Chondrocyte (in vitro differentiated cells): ENCODE measurements around the gene QRFP. TPM values are rescaled to one million over a fixed set of nuclear protein-coding genes. Genes with fewer than 3 reads are reported as not detected.
A peak's percentile ranks its signal among the peaks of the same experiment; 100 is the strongest.

ENCODE experiments used
- DNase-seq: peaks from one replicate; pipeline ENCODE4 v3.0.0; 2021; ENCODE audit warnings: mixed read lengths, low spot score
- H3K27ac Mint-ChIP-seq: one replicate; pipeline ENCODE4 v1.8.0; 2021; ENCODE audit warnings: mild to moderate bottlenecking, moderate library complexity, mixed read lengths; ENCODE audit not compliant: unreplicated experiment
- H3K27me3 Mint-ChIP-seq: 2 replicates; pipeline ENCODE4 v1.8.0; 2021; ENCODE audit warnings: low read depth, mixed read lengths
- H3K36me3 Mint-ChIP-seq: 2 replicates; pipeline ENCODE4 v1.8.0; 2021; ENCODE audit warnings: low read depth, mixed read lengths
- H3K4me1 Mint-ChIP-seq: 2 replicates; pipeline ENCODE4 v1.8.0; 2021; ENCODE audit warnings: low read depth, mild to moderate bottlenecking, mixed read lengths
- H3K4me3 Mint-ChIP-seq: one replicate; pipeline ENCODE4 v1.8.0; 2021; ENCODE audit warnings: mild to moderate bottlenecking, moderate library complexity, mixed read lengths; ENCODE audit not compliant: unreplicated experiment
- H3K9me3 Mint-ChIP-seq: 2 replicates; pipeline ENCODE4 v1.8.0; 2021; ENCODE audit warnings: low read depth, mixed read lengths
- CTCF ChIP-seq: fragments of 200-600 bp; sonication (generic); IDR thresholded peaks from 2 replicates; pipeline ENCODE4 v1.5.0; 2021; ENCODE audit warnings: antibody characterized with exemption, mild to moderate bottlenecking, moderate library complexity
- total RNA-seq: library from RNA; stranded (reverse); gene quantifications from 3 replicates; pipeline ENCODE4 v1.2.1, GENCODE V29; 2021

QRFP gene
- total RNA-seq, 1 donor from 2014 or later: not detected

- Mint-ChIP-seq H3K36me3 (no peaks in the 10 kb centered on the region), H3K27me3 (no peaks in the 10 kb centered on the region), H3K9me3 (no peaks in the 10 kb centered on the region), H3K27ac (peak overlapping the region; percentile 97), H3K4me3 (peak overlapping the region; percentile 61), H3K4me1 (peaks cover 74% of the 10 kb centered on the region)
- DNase-seq: no peak
- TF ChIP-seq CTCF: peak; percentile 68
Measured at GRCh38 chr9:130847306-130848217, 49.0 kb downstream of the QRFP start.

GRCh38 chr9:130846487-130847305 is 49.9 kb downstream of the QRFP start:
- peak overlapping the region; percentile 97 for H3K27ac Mint-ChIP-seq
- peaks cover 79% of the 10 kb centered on the region for H3K4me1 Mint-ChIP-seq
- no peaks in the 10 kb centered on the region for H3K9me3 Mint-ChIP-seq
- peak overlapping the region; percentile 61 for H3K4me3 Mint-ChIP-seq
- H3K27me3 Mint-ChIP-seq: no peaks in the 10 kb centered on the region
- TF ChIP-seq CTCF: no peak
- no peaks in the 10 kb centered on the region for H3K36me3 Mint-ChIP-seq
- DNase-seq: no peak

- DNase-seq: no peak
- H3K27ac Mint-ChIP-seq: peak overlapping the region; percentile 97
- H3K27me3 Mint-ChIP-seq: no peaks in the 10 kb centered on the region
- peaks cover 81% of the 10 kb centered on the region for H3K4me1 Mint-ChIP-seq
- no peaks in the 10 kb centered on the region for H3K9me3 Mint-ChIP-seq
- no peak for TF ChIP-seq CTCF
- H3K36me3 Mint-ChIP-seq: no peaks in the 10 kb centered on the region
- H3K4me3 Mint-ChIP-seq: peak overlapping the region; percentile 61
Measured at GRCh38 chr9:130845901-130846481, 50.6 kb downstream of the QRFP start.

GRCh38 chr9:130845254-130845653 is 51.4 kb downstream of the QRFP start:
- Mint-ChIP-seq H3K9me3 (no peaks in the 10 kb centered on the region), H3K4me3 (peak overlapping the region; percentile 61), H3K27ac (peak overlapping the region; percentile 97), H3K36me3 (no peaks in the 10 kb centered on the region), H3K4me1 (peaks cover 86% of the 10 kb centered on the region), H3K27me3 (no peaks in the 10 kb centered on the region)
- no peak for TF ChIP-seq CTCF
- no peak for DNase-seq

- Mint-ChIP-seq H3K4me3 (no peak overlapping the region), H3K27me3 (no peaks in the 10 kb centered on the region), H3K36me3 (no peaks in the 10 kb centered on the region), H3K4me1 (peaks cover 86% of the 10 kb centered on the region), H3K9me3 (no peaks in the 10 kb centered on the region), H3K27ac (peak overlapping the region; percentile 78)
- DNase-seq: no peak
- no peak for TF ChIP-seq CTCF
Measured at GRCh38 chr9:130844044-130844451, 52.6 kb downstream of the QRFP start.
